AG04449 (cell line): ENCODE measurements around the gene ZG16.

Source experiments
- CTCF ChIA-PET: fragments of 350-600 bp; formaldehyde crosslinking; extraction: SDS; loops from one replicate; lab custom pipeline; 2021; ENCODE audit warnings: antibody characterized with exemption; lab: Yijun Ruan, JAX
- POLR2A ChIA-PET: fragments of 400-600, 350-600 bp; formaldehyde crosslinking; extraction: SDS; loops from one replicate; lab custom pipeline; 2020; ENCODE audit warnings: antibody characterized with exemption, inconsistent platforms; lab: Yijun Ruan, JAX
- DNase-seq: peaks from one replicate; pipeline ENCODE4 v3.0.0-alpha.2; 2010; ENCODE audit warnings: low read depth, low spot score
- H3K4me3 ChIP-seq: 2 replicates; pipeline ENCODE4 v1.5.1; 2011; ENCODE audit warnings: low read depth, mild to moderate bottlenecking, control low read depth, low read length
- CTCF ChIP-seq: IDR thresholded peaks from one replicate; pipeline ENCODE4 v1.5.1; 2011; ENCODE audit warnings: mild to moderate bottlenecking, moderate library complexity, low read length, control low read depth, inconsistent platforms; ENCODE audit not compliant: insufficient read depth; ENCODE audit errors: missing control alignments

ZG16 gene

GRCh38 chr16:29794231-29794710, 16.2 kb downstream of the ZG16 start:
- TF ChIP-seq CTCF, result no peak
- POLR2A ChIA-PET, result interaction anchor here (1.3 kb wide), 1 partner anchor 10 kb away, joined by 3 read pairs; no protein-coding TSS in a partner anchor
- H3K4me3 ChIP-seq, result no peak overlapping the region
- CTCF ChIA-PET, result interaction anchor here (1.0 to 5.3 kb wide), 4 partner anchors 9 to 65 kb away, joined by 3 to 28 read pairs (median 4); no protein-coding TSS in a partner anchor
- no peak for DNase-seq

GRCh38 chr16:29802416-29802935, 24.4 kb downstream of the ZG16 start:
- H3K4me3 ChIP-seq, result no peak overlapping the region
- ChIA-PET CTCF (interaction anchor here (3.0 to 4.0 kb wide), 2 partner anchors 11 to 18 kb away, joined by 9 to 27 read pairs; partner anchors contain the start of gene KIF22), POLR2A (interaction anchor here (1.4 kb wide), 1 partner anchor 12 kb away, joined by 3 read pairs; the partner anchor contains the start of gene KIF22)
- no peak for DNase-seq
- no peak for TF ChIP-seq CTCF

GRCh38 chr16:29804020-29804419, 26.0 kb downstream of the ZG16 start:
- TF ChIP-seq CTCF, result no peak
- DNase-seq, result no peak
- ChIA-PET CTCF (interaction anchor here (1.3 to 4.0 kb wide), 5 partner anchors 12 to 105 kb away, joined by 4 to 27 read pairs (median 7); partner anchors contain the start of genes KIF22 and PAGR1), POLR2A (interaction anchor here (0.9 to 1.3 kb wide), 3 partner anchors 9 to 14 kb away, joined by 3 to 6 read pairs (median 4); partner anchors contain the start of genes KIF22 and PAGR1)
- H3K4me3 ChIP-seq, result no peak overlapping the region; the same call in none of the 2 replicates

GRCh38 chr16:29804455-29805231, 26.6 kb downstream of the ZG16 start:
- POLR2A ChIA-PET, result interaction anchor here (0.7 to 1.3 kb wide), 4 partner anchors 10 to 18 kb away, joined by 3 to 6 read pairs (median 4); partner anchors contain the start of genes KIF22 and PAGR1
- TF ChIP-seq CTCF, result no peak

GRCh38 chr16:29805232-29806098, 27.4 kb downstream of the ZG16 start:
- ChIA-PET CTCF (interaction anchor here (1.6 to 4.0 kb wide), 2 partner anchors 14 to 20 kb away, joined by 4 to 27 read pairs; partner anchors contain the start of gene KIF22), POLR2A (interaction anchor here (1.0 to 3.1 kb wide), 2 partner anchors 11 to 15 kb away, joined by 6 to 25 read pairs; partner anchors contain the start of genes KIF22 and PAGR1)
- peak; percentile 83 for DNase-seq
- peak overlapping the region; percentile 86 for H3K4me3 ChIP-seq
- no peak for TF ChIP-seq CTCF

More at GRCh38 chr16:29804455-29805231, 26.6 kb downstream of the ZG16 start:
- peak overlapping the region; percentile 86 for H3K4me3 ChIP-seq
- DNase-seq, result no peak
- CTCF ChIA-PET, result interaction anchor here (1.3 to 4.0 kb wide), 5 partner anchors 11 to 105 kb away, joined by 4 to 27 read pairs (median 7); partner anchors contain the start of genes KIF22 and PAGR1
